Panc1 (cell line): ENCODE data around the gene ZNF692. TPM values are rescaled to one million over a fixed set of nuclear protein-coding genes. Genes with fewer than 3 reads are reported as not detected.

Source experiments
- ATAC-seq: fragments of 200-7000 bp; cut with Tn5 transposase; 2 replicates; pipeline ENCODE4 v1.9.1; 2020; ENCODE audit warnings: mild to moderate bottlenecking, moderate library complexity
- BruUV-seq: library from RNA; stranded (reverse); fragments of 400-500 nt; replicated peaks from 2 replicates; lab custom pipeline; 2021; lab: Mats Ljungman, UMichigan
- CTCF ChIA-PET: fragments of 300-600 bp; sonication (Branson Sonifier 250); formaldehyde crosslinking; loops from one replicate; lab custom pipeline; 2022; ENCODE audit warnings: antibody characterized with exemption; lab: Charles Lee
- POLR2A ChIA-PET: fragments of 300-600 bp; sonication (Branson Sonifier 250); formaldehyde crosslinking; loops from one replicate; lab custom pipeline; 2022; ENCODE audit warnings: antibody characterized with exemption; lab: Charles Lee
- DNase-seq: peaks from one replicate; pipeline ENCODE4 v3.0.0-alpha.2; 2010; ENCODE audit warnings: low read depth, low spot score
- H3K27ac ChIP-seq: 2 replicates; pipeline ENCODE4 v1.5.1; 2011; ENCODE audit warnings: mild to moderate bottlenecking, low read length, inconsistent platforms
- H3K27me3 ChIP-seq: fragments of 200-500 bp; sonication (Bioruptor generic); 2 replicates; pipeline ENCODE4 v1.6.0; 2014; ENCODE audit warnings: low read length, inconsistent platforms; ENCODE audit not compliant: control insufficient read depth, insufficient read depth
- H3K36me3 ChIP-seq: fragments of 200-500 bp; sonication (Bioruptor generic); 2 replicates; pipeline ENCODE4 v1.5.1; 2014; ENCODE audit warnings: inconsistent platforms, mild to moderate bottlenecking, low read length, moderate library complexity; ENCODE audit not compliant: control insufficient read depth, insufficient read depth
- H3K4me1 ChIP-seq: 2 replicates; pipeline ENCODE4 v1.5.1; 2011; ENCODE audit warnings: inconsistent platforms, mild to moderate bottlenecking, low read length, moderate library complexity; ENCODE audit not compliant: control insufficient read depth, insufficient read depth
- H3K4me3 ChIP-seq, 2 experiments: 2 replicates each; pipeline ENCODE4 v1.5.1; 2011 to 2012; ENCODE audit warnings: low read depth in 2 of 2, low read length in 2 of 2, mild to moderate bottlenecking in 2 of 2, inconsistent platforms in 1 of 2, moderate library complexity in 1 of 2
- H3K9me3 ChIP-seq: fragments of 200-500 bp; sonication (Bioruptor generic); 2 replicates; pipeline ENCODE4 v1.5.1; 2014; ENCODE audit warnings: low read depth, mild to moderate bottlenecking, inconsistent platforms, low read length, moderate library complexity; ENCODE audit not compliant: control insufficient read depth, insufficient read depth
- CTCF ChIP-seq: fragments of 450-650 bp; IDR thresholded peaks from 2 replicates; pipeline ENCODE4 v1.5.1; 2017; ENCODE audit warnings: mild to moderate bottlenecking
- POLR2AphosphoS5 ChIP-seq: IDR thresholded peaks from 2 replicates; pipeline ENCODE4 v1.6.1; 2012; ENCODE audit warnings: mild to moderate bottlenecking, low read depth, low read length, moderate library complexity
- REST ChIP-seq, 2 experiments: IDR thresholded peaks; 2 replicates each; pipeline ENCODE4 v1.6.1; 2011 to 2012; ENCODE audit warnings: low read depth in 2 of 2, control low read depth in 1 of 2, low read length in 1 of 2, mild to moderate bottlenecking in 1 of 2, moderate library complexity in 1 of 2; ENCODE audit not compliant: insufficient read depth in 1 of 2
- SIN3A ChIP-seq: IDR thresholded peaks from 2 replicates; pipeline ENCODE4 v1.6.1; 2012; ENCODE audit warnings: low read depth, mild to moderate bottlenecking, low read length, moderate library complexity, borderline replicate concordance; ENCODE audit not compliant: insufficient read depth
- TCF7L2 ChIP-seq: IDR thresholded peaks from 2 replicates; pipeline ENCODE4 v1.6.1; 2011; ENCODE audit warnings: mild to moderate bottlenecking, low read depth, low read length, inconsistent platforms
- in situ Hi-C: cut with HindIII; loops from 2 replicates; pipeline ENCODE4 v1.10.0; 2016; ENCODE audit warnings: low sequenced_read_pairs, low pct_unique_long_range_greater_than_20kb
- intact Hi-C: fragments of 100-400 bp; cut with micrococcal nuclease; formaldehyde crosslinking; loops from one replicate; pipeline ENCODE4 v1.10.0; 2022; ENCODE audit not compliant: unreplicated experiment
- total RNA-seq: library from RNA; stranded (reverse); gene quantifications from one replicate; pipeline ENCODE4 v1.2.1, GENCODE V29; 2021; ENCODE audit not compliant: unreplicated experiment

ZNF692 gene
- total RNA-seq, 1 experiment from 2014 or later: 62.3 TPM

GRCh38 chr1:248873993-248874533 lies 15.2 kb upstream of the ZNF692 start:
- peak overlapping the region; percentile 87 for H3K27ac ChIP-seq
- H3K4me3 ChIP-seq: peak overlapping the region; percentile 88 to 98
- no peaks in the 10 kb centered on the region for H3K9me3 ChIP-seq
- ChIA-PET POLR2A (interaction anchor here (0.6 to 1.2 kb wide), 4 partner anchors 8 to 33 kb away, joined by 3 to 14 read pairs (median 4); partner anchors contain the start of gene ZNF692), CTCF (interaction anchor here (1.2 kb wide), 1 partner anchor 48 kb away, joined by 4 read pairs; the partner anchor contains the start of gene SH3BP5L)
- H3K4me1 ChIP-seq: peaks cover 8% of the 10 kb centered on the region
- no peaks in the 10 kb centered on the region for H3K36me3 ChIP-seq
- in situ Hi-C loops: no loop called here
- H3K27me3 ChIP-seq: peaks cover 3% of the 10 kb centered on the region; the same call in 1 of the 2 replicates
- peak; percentile 82 for ATAC-seq
- peak; percentile 96 for DNase-seq
- BruUV-seq: no TSS peak
- TF ChIP-seq CTCF: no peak
- no peak; the same call in 1 of the 2 replicates for TF ChIP-seq TCF7L2
- TF ChIP-seq POLR2AphosphoS5: no peak
- TF ChIP-seq REST (IDR thresholded peaks at IDR 0.05; ENCODE audit: insufficient read depth in 1 of 2, low read depth in 2 of 2, low read length in 1 of 2): no peak; a peak in 1 of 4 replicates
- no peak for TF ChIP-seq SIN3A
- intact Hi-C loops: loop anchor here (2.0 kb wide), 1 partner anchor 33 kb away; the partner anchor contains the start of gene PGBD2

DNA sequence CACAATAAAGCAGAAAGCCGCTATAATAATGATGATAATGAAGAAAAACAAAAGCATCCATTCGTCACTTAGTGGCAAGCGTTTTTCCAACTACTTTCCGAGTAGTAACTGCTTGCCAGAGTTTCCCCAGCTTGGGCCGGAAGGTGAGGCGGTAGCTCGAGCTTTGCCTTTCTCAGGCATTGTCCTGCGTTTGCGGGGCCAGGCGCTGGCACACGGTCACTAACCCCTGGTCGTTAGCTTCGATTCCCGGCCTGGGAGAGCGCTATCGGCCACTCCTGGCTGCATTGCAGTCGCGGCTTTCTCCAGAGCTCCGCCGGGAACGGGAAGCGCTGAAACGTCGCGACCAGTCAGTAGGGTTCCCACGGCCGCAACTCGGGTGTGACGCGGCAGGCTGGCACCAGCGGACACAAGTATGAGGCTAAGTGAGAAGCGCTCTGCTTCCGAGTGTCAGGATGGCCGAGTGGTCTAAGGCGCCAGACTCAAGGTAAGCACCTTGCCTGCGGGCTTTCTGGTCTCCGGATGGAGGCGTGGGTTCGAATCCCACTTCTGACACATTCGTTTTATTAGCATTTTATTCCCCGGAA lies 14.6 kb upstream of the ZNF692 start:
- ChIA-PET POLR2A (interaction anchor here (0.6 to 1.2 kb wide), 3 partner anchors 9 to 14 kb away, joined by 3 to 6 read pairs (median 3); partner anchors contain the start of gene ZNF692), CTCF (interaction anchor here (1.2 kb wide), 1 partner anchor 48 kb away, joined by 4 read pairs; the partner anchor contains the start of gene SH3BP5L)
- intact Hi-C loops: loop anchor here (2.0 kb wide), 1 partner anchor 33 kb away; the partner anchor contains the start of gene PGBD2
- in situ Hi-C loops: no loop called here
- no peaks in the 10 kb centered on the region for H3K36me3 ChIP-seq
- peaks cover 3% of the 10 kb centered on the region; the same call in 1 of the 2 replicates for H3K27me3 ChIP-seq
- H3K9me3 ChIP-seq: no peaks in the 10 kb centered on the region
- peak overlapping the region; percentile 88 to 98 for H3K4me3 ChIP-seq
- BruUV-seq: no TSS peak
- ATAC-seq: peak; percentile 92
- peaks cover 8% of the 10 kb centered on the region for H3K4me1 ChIP-seq
- peak overlapping the region; percentile 96 for H3K27ac ChIP-seq
- peak; percentile 96 for DNase-seq
- TF ChIP-seq REST (IDR thresholded peaks at IDR 0.05; ENCODE audit: insufficient read depth in 1 of 2, low read depth in 2 of 2, low read length in 1 of 2) (0 out of 4 replicates have a peak, but pooled peaks of 1 of the 2 experiments have one; percentile 28), POLR2AphosphoS5 (no peak; the same call in 1 of the 2 replicates), CTCF (no peak), TCF7L2 (no peak), SIN3A (peak; percentile 75; the same call in 1 of the 2 replicates)
